BLaER1 treated with 17β-estradiol and CSF1 and Interleukin-3, amounts not matched to agents 10 nM and 100 nM (cell line): ENCODE data around the gene DMAC2.
"Not testable (repeated sequence)": the region's sequence is repeated elsewhere in the genome, so short reads cannot be mapped to it uniquely, and the experiment has no call there.

Source experiments
- H3K27ac ChIP-seq, 11 experiments: shearing (Covaris generic); formaldehyde crosslinking; 2 replicates each; pipeline ENCODE4 v1.8.1; 2022
- H3K27me3 ChIP-seq, 11 experiments: shearing (Covaris generic); formaldehyde crosslinking; 2 replicates each; pipeline ENCODE4 v1.8.1; 2022
- H3K36me3 ChIP-seq, 11 experiments: shearing (Covaris generic); formaldehyde crosslinking; 2 replicates each; pipeline ENCODE4 v1.8.1; 2022
- H3K4me1 ChIP-seq, 10 experiments: shearing (Covaris generic); formaldehyde crosslinking; 2 replicates each; pipeline ENCODE4 v1.8.1; 2022
- H3K4me2 ChIP-seq, 11 experiments: shearing (Covaris generic); formaldehyde crosslinking; 2 replicates each; pipeline ENCODE4 v1.8.1; 2022
- H3K4me3 ChIP-seq, 10 experiments: shearing (Covaris generic); formaldehyde crosslinking; 2 replicates each; pipeline ENCODE4 v1.8.1; 2022
- H3K9ac ChIP-seq, 11 experiments: shearing (Covaris generic); formaldehyde crosslinking; 2 replicates each; pipeline ENCODE4 v1.8.1; 2022
- H3K9me3 ChIP-seq, 11 experiments: shearing (Covaris generic); formaldehyde crosslinking; replicated peaks in 1 of 11; 2 replicates each; pipeline ENCODE4 v1.8.1; 2022
- H4K20me1 ChIP-seq, 11 experiments: shearing (Covaris generic); formaldehyde crosslinking; 2 replicates each; pipeline ENCODE4 v1.8.1; 2022
- Cebpa-rat ChIP-seq, 11 experiments: shearing (Covaris generic); IDR thresholded peaks; 2 replicates each; pipeline ENCODE4 v1.8.1; 2022

The DMAC2 gene

DNA sequence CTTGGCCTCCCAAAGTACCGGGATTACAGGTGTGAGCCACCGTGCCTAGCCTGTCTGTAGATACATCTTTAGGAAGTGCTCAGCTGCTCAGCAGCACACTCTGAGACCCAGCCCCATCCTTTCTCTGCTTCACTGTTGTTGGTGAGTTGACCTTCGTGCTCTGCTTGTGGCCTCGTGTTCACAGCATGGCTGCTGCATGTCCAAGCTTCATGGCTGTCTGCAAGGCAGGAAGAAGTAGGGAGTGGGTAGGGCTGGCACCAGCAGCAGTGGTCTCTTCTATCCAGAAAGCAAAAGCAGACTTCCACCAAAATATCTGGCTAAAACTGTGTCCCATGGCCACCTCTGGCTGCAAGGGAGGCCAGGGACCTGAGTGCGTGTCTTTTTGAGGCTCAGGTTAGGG lies 26.8 kb downstream of the DMAC2 start:
- peak overlapping the region in 10 of 11 experiments; percentile 21 to 65 (median 48); a peak in 15 of 22 replicates for H3K9ac ChIP-seq
- no peaks in the 10 kb centered on the region for H3K27me3 ChIP-seq
- H3K4me2 ChIP-seq: peak overlapping the region; percentile 34 to 91 (median 82)
- H3K9me3 ChIP-seq: no peaks in the 10 kb centered on the region
- H4K20me1 ChIP-seq: no peaks in the 10 kb centered on the region
- peaks cover 39 to 73% (median 56%) of the 10 kb centered on the region in 11 experiments for H3K36me3 ChIP-seq
- 0 out of 20 replicates have a peak overlapping the region, but pooled peaks of 1 of the 10 experiments have one; percentile 27 for H3K4me3 ChIP-seq
- peaks cover 65 to 87% (median 75%) of the 10 kb centered on the region in 10 experiments for H3K4me1 ChIP-seq
- TF ChIP-seq Cebpa-rat (IDR thresholded peaks at IDR 0.05): no peak
- H3K27ac ChIP-seq: peak overlapping the region in 8 of 11 experiments; percentile 69 to 99 (median 94); a peak in 17 of 22 replicates

DNA sequence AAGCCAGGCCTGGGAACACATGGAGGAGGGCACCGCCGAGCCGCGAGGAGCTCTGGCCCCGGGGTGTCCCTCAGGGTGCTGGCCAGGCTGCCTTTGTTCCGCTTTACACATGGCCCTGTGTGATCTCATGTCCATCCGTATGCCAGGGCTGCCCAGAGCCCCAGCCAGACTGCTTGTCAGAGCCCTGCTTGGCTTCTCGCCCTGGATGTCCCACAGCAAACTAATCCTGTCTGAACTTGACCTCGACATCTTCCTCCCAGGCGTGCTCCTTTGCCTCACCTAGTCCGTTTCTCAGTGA lies 27.8 kb downstream of the DMAC2 start:
- peaks cover 30 to 63% (median 52%) of the 10 kb centered on the region in 11 experiments for H3K36me3 ChIP-seq

DNA sequence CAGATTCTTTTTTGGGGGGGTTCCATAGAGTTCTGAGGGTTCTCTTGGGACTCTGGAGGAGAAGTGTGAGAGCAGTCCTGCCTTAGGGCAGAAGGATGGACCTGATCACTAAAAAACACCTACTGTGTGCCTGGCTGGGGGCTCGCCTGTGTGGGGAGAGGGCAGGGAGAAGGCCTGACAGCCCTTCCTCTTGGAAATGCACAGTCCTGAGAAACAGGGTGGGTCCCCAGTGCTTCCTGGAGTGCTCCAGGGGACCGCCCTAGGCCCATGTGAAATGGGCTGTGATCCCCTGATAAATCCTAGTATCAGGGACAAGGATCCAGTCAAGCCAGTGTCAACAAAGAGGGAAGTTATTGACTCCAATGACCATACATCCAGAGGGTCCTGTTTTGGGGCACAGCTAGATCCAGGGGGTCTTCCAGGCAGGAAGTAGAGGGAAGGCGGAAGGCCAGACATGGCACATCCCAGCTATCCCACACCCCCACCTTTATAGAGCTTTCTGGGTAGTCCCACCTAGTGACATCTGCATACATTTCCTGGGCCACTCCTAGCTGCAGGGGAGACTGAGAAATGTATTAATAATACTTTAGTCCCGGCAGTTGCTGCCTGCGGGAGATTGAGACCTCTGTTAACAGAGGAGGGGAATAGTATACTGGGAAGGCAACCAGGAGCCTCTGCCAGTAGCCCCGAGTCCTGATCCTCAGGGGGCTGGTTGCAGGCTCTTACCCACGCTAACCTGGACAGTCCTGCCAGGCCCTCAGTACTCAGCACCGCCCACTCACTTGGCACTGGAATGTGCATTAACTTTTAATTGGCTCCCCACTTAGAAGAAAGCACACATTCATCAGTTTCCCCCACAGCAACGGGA lies 28.4 kb downstream of the DMAC2 start:
- Histone ChIP-seq H3K9me3 (no peaks in the 10 kb centered on the region), H3K27ac (peak overlapping the region; percentile 88 to 99 (median 96); a peak in 21 of 22 replicates), H4K20me1 (no peaks in the 10 kb centered on the region), H3K4me1 (peaks cover 78 to 98% (median 91%) of the 10 kb centered on the region in 10 experiments), H3K4me2 (peak overlapping the region; percentile 50 to 91 (median 81)), H3K36me3 (peaks cover 24 to 57% (median 46%) of the 10 kb centered on the region in 11 experiments), H3K27me3 (no peaks in the 10 kb centered on the region), H3K9ac (peak overlapping the region; percentile 26 to 89 (median 82); a peak in 21 of 22 replicates), H3K4me3 (peak overlapping the region in 4 of 10 experiments; percentile 24 to 43 (median 40); a peak in 7 of 20 replicates)
- TF ChIP-seq Cebpa-rat (IDR thresholded peaks at IDR 0.05): no peak

More for the DNA sequence above, 27.8 kb downstream of the DMAC2 start:
- peak overlapping the region; percentile 50 to 91 (median 81); a peak in 21 of 22 replicates for H3K4me2 ChIP-seq
- H3K27me3 ChIP-seq: no peaks in the 10 kb centered on the region
- peak overlapping the region in 3 of 10 experiments; percentile 14 to 41 (median 38); a peak in 2 of 20 replicates for H3K4me3 ChIP-seq
- H3K9me3 ChIP-seq: no peaks in the 10 kb centered on the region
- H3K9ac ChIP-seq: peak overlapping the region in 10 of 11 experiments; percentile 20 to 89 (median 82); a peak in 14 of 22 replicates
- peak overlapping the region in 10 of 11 experiments; percentile 91 to 99 (median 96); a peak in 16 of 22 replicates for H3K27ac ChIP-seq
- H3K4me1 ChIP-seq: peaks cover 75 to 97% (median 86%) of the 10 kb centered on the region in 10 experiments
- no peaks in the 10 kb centered on the region for H4K20me1 ChIP-seq
- no peak for TF ChIP-seq Cebpa-rat (IDR thresholded peaks at IDR 0.05)

DNA sequence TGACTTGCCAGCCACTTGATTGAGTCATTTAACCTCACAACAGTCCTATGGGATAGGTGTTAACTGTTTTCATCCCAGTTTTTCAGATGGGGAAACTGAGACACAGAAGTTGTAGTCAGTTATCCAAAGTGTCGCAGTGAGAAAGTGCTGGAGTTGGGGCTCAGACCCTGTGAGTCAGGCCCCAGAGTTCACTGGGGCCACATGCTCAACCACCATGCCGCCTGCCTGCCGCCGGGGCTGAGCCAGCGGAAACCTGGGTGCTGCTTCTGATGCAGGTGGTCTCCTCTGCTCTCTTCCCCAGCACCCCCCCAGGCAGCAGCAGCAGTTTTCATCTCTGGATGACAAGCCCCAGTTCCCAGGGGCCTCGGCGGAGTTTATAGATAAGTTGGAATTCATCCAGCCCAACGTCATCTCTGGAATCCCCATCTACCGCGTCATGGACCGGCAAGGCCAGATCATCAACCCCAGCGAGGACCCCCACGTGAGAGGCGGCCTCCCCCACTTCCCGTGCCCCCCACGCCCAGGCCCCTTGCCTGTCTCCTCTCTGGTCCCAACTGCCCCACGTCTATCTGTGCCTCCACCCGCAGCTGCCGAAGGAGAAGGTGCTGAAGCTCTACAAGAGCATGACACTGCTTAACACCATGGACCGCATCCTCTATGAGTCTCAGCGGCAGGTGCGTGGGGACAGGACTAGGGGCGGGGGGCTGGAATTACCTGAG lies 29.2 kb downstream of the DMAC2 start:
- H3K9ac ChIP-seq: peak overlapping the region; percentile 72 to 89 (median 82)
- H3K4me2 ChIP-seq: peak overlapping the region; percentile 50 to 91 (median 81)

GRCh38 chr19:41409288-41409687 lies 30.4 kb downstream of the DMAC2 start:
- Histone ChIP-seq H3K9ac (peak overlapping the region; percentile 72 to 89 (median 82)), H3K4me3 (no peak overlapping the region; a peak in 1 of 20 replicates), H3K4me1 (peaks cover 67 to 99% (median 93%) of the 10 kb centered on the region in 10 experiments), H3K27me3 (no peaks in the 10 kb centered on the region), H3K27ac (peak overlapping the region; percentile 88 to 99 (median 96)), H3K4me2 (peak overlapping the region; percentile 50 to 91 (median 81)), H3K9me3 (no peaks in the 10 kb centered on the region), H3K36me3 (peaks cover 14 to 51% (median 30%) of the 10 kb centered on the region in 11 experiments; a peak in 21 of 22 replicates), H4K20me1 (no peaks in the 10 kb centered on the region)
- TF ChIP-seq Cebpa-rat (IDR thresholded peaks at IDR 0.05): no peak

More for the DNA sequence above, 29.2 kb downstream of the DMAC2 start:
- peak overlapping the region in 5 of 10 experiments; percentile 16 to 43 (median 38); a peak in 8 of 20 replicates for H3K4me3 ChIP-seq
- peaks cover 78 to 100% (median 99%) of the 10 kb centered on the region in 10 experiments for H3K4me1 ChIP-seq
- H3K27ac ChIP-seq: peak overlapping the region; percentile 88 to 99 (median 96)
- no peaks in the 10 kb centered on the region for H3K27me3 ChIP-seq
- H3K36me3 ChIP-seq: peaks cover 19 to 58% (median 41%) of the 10 kb centered on the region in 11 experiments
- H4K20me1 ChIP-seq: no peaks in the 10 kb centered on the region
- H3K9me3 ChIP-seq: no peaks in the 10 kb centered on the region
- TF ChIP-seq Cebpa-rat (IDR thresholded peaks at IDR 0.05): no peak

DNA sequence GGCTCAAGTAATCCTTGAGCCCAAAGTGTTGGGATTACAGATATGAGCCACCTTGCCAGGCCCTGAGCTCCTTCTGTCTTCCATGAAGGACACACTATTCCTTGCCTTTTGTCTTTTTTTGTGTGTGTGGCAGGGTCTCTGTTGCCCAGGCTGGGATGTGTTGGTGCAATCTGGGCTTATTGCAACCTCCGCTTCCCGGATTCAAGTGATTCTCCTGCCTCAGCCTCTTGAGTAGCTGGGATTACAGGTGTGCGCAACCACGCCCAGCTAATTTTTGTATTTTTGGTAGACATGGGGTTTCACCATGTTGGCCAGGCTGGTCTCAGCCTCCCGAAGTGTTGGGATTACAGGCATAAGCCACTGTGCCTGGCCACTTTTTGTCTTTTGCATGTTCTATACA lies 30.9 kb downstream of the DMAC2 start:
- Histone ChIP-seq H3K27ac (peak overlapping the region; percentile 88 to 99 (median 96)), H3K9ac (peak overlapping the region; percentile 72 to 89 (median 82)), H3K4me2 (peak overlapping the region; percentile 50 to 91 (median 81)), H3K4me1 (peaks cover 62 to 97% (median 89%) of the 10 kb centered on the region in 10 experiments), H3K36me3 (peaks cover 9 to 46% (median 26%) of the 10 kb centered on the region in 11 experiments; a peak in 20 of 22 replicates)
- H4K20me1 ChIP-seq, H3K9me3 ChIP-seq, H3K27me3 ChIP-seq, H3K4me3 ChIP-seq: not testable (repeated sequence)

DNA sequence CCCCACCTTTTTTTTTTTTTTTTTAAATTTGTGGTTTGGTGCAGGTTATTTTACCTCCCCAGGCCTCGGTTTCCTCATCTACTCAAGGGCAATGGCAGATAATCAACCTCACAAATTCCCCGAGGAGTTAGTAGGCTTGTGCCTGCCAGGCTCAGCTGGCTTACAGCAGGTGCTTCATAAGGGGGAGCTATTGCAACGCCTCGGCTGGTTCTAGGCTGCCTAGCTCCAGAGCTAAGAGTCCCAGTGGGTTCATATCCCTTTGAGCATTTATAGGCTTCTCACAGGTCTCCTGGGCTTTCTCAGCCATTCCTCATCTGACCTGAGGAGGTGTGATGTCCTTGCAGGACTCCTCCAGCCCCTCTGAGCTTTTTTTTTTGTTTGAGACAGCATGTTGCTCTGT lies 31.5 kb downstream of the DMAC2 start:
- peak overlapping the region; percentile 50 to 91 (median 81) for H3K4me2 ChIP-seq
- no peak overlapping the region for H3K4me3 ChIP-seq
- H4K20me1 ChIP-seq: no peaks in the 10 kb centered on the region
- no peaks in the 10 kb centered on the region for H3K27me3 ChIP-seq
- no peaks in the 10 kb centered on the region for H3K9me3 ChIP-seq
- no peak for TF ChIP-seq Cebpa-rat (IDR thresholded peaks at IDR 0.05)
- H3K4me1 ChIP-seq: peaks cover 56 to 97% (median 87%) of the 10 kb centered on the region in 10 experiments
- peaks cover 10 to 45% (median 26%) of the 10 kb centered on the region in 11 experiments; a peak in 19 of 22 replicates for H3K36me3 ChIP-seq
- H3K9ac ChIP-seq: peak overlapping the region; percentile 72 to 89 (median 82); a peak in 20 of 22 replicates
- peak overlapping the region; percentile 88 to 99 (median 96) for H3K27ac ChIP-seq

DNA sequence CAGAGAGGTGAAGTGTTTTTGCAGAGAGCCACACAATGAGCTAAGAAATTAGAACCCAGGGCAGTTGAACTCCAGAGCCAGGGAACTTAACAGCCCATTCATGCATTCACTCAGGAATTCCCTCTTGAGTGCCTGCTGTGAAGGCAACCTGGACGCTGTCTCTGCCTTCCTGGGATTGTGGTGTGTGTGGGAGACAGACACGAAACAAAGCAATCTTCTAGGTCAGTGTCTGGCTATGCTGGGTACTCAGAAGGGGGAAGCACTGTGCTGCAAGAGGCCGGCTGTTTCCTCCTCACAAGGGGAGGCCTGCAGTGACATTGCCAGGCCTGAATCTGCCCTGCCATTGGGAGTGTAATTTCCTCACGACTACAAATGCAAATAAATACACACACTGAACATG lies 32.4 kb downstream of the DMAC2 start:
- Histone ChIP-seq H3K4me3 (no peak overlapping the region), H3K36me3 (peaks cover 13 to 47% (median 28%) of the 10 kb centered on the region in 11 experiments; a peak in 18 of 22 replicates), H3K4me2 (peak overlapping the region; percentile 50 to 91 (median 81)), H3K9ac (peak overlapping the region in 10 of 11 experiments; percentile 59 to 89 (median 82); a peak in 19 of 22 replicates), H4K20me1 (no peaks in the 10 kb centered on the region; a peak in 1 of 22 replicates), H3K4me1 (peaks cover 47 to 95% (median 80%) of the 10 kb centered on the region in 10 experiments), H3K27ac (peak overlapping the region; percentile 88 to 99 (median 96); a peak in 21 of 22 replicates), H3K27me3 (no peaks in the 10 kb centered on the region), H3K9me3 (no peaks in the 10 kb centered on the region)
- no peak for TF ChIP-seq Cebpa-rat (IDR thresholded peaks at IDR 0.05)
